SK-N-MC (cell line): ENCODE results near the gene CNGB1.
A peak's percentile ranks its signal among the peaks of the same experiment; 100 is the strongest.

ENCODE experiments used
- DNase-seq: peaks from one replicate; pipeline ENCODE4 v3.0.0-alpha.2; 2011; ENCODE audit warnings: low read depth, low spot score
- H3K27ac ChIP-seq: fragments of 200-600 bp; sonication (generic); 2 replicates; pipeline ENCODE4 v1.5.1; 2016; ENCODE audit warnings: mixed run types
- H3K36me3 ChIP-seq: fragments of 200-600 bp; sonication (generic); 2 replicates; pipeline ENCODE4 v1.6.1; 2017; ENCODE audit warnings: antibody characterized with exemption, low read length, mixed read lengths; ENCODE audit not compliant: insufficient read depth
- H3K4me3 ChIP-seq: fragments of 200-600 bp; sonication (generic); 2 replicates; pipeline ENCODE4 v1.5.1; 2016
- H3K9ac ChIP-seq: fragments of 200-600 bp; sonication (generic); 2 replicates; pipeline ENCODE4 v1.8.0; 2017; ENCODE audit warnings: mixed run types, mixed read lengths; ENCODE audit not compliant: insufficient read length
- H3K9me3 ChIP-seq: fragments of 200-600 bp; sonication (generic); 2 replicates; pipeline ENCODE4 v1.6.1; 2017; ENCODE audit warnings: low read depth, mild to moderate bottlenecking, antibody characterized with exemption, low read length, moderate library complexity, mixed read lengths
- EZH2 ChIP-seq: fragments of 200-600 bp; sonication (generic); IDR thresholded peaks from one replicate; pipeline ENCODE4 v1.6.1; 2017; ENCODE audit warnings: antibody characterized with exemption
- FOXP2 ChIP-seq: optimal IDR thresholded peaks from 2 replicates; pipeline ENCODE3; 2011; ENCODE audit warnings: mild to moderate bottlenecking, moderate library complexity; ENCODE audit not compliant: insufficient read depth; ENCODE audit errors: extremely low read length, control extremely low read depth
- POLR2AphosphoS5 ChIP-seq: IDR thresholded peaks from 2 replicates; pipeline ENCODE4 v1.6.1; 2012; ENCODE audit warnings: mild to moderate bottlenecking, low read depth, low read length, borderline replicate concordance

CNGB1 gene

GRCh38 chr16:57994361-57994760 lies 23.4 kb upstream of the CNGB1 start:
- Histone ChIP-seq H3K9me3 (no peaks in the 10 kb centered on the region), H3K4me3 (no peak overlapping the region), H3K9ac (no peak overlapping the region), H3K36me3 (no peaks in the 10 kb centered on the region), H3K27ac (no peak overlapping the region)
- DNase-seq: no peak
- TF ChIP-seq FOXP2 (no peak), POLR2AphosphoS5 (no peak), EZH2 (no peak)

DNA sequence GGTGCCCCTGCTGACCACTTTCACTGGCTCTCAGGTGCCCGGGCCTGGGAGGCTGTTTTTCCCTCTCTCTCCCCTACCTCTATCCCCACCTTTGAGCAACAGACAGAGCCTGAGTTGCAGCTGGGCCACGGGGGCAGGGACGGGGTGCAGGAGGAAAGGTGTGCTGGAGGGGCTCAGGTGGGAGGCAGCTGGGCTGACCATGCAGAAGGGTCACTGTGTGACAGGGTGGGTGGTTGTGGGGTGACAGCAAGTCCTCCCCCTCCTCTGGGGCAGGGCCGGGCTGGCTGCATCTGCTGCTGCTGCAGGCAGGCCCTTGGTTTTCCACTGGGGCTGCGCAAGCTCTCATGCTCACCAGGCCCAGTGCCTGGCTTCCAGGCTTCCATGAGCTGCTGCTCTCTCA lies 23.0 kb upstream of the CNGB1 start:
- no peak for TF ChIP-seq POLR2AphosphoS5
- no peak for TF ChIP-seq EZH2
- TF ChIP-seq FOXP2: no peak
- Histone ChIP-seq H3K9me3 (no peaks in the 10 kb centered on the region), H3K36me3 (no peaks in the 10 kb centered on the region), H3K4me3 (no peak overlapping the region), H3K27ac (no peak overlapping the region), H3K9ac (no peak overlapping the region)
- DNase-seq: no peak

DNA sequence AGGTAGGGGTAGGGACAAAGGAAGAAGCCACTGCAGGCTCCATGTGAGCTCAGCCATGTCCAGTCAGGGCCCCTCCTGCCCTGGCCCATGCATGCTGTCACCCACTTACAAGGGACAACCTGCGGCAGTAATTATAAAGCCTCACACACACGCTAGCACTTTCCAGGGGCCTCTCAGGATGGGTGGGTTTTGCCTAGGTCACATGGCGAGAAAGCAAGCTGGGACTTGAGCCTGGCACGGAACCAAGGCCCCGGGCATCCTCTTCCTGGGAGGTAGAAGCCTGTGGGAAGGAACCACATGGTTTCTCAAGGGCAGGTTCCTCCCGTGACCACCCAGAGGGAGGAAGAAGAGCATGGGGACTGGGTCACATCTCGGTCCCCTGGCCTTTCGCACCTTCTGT lies 22.5 kb upstream of the CNGB1 start:
- DNase-seq: no peak
- H3K9me3 ChIP-seq: no peaks in the 10 kb centered on the region
- no peak overlapping the region for H3K4me3 ChIP-seq
- TF ChIP-seq POLR2AphosphoS5: no peak
- no peak for TF ChIP-seq EZH2
- no peak for TF ChIP-seq FOXP2
- no peak overlapping the region for H3K9ac ChIP-seq
- H3K27ac ChIP-seq: no peak overlapping the region
- H3K36me3 ChIP-seq: no peaks in the 10 kb centered on the region

- no peak for TF ChIP-seq POLR2AphosphoS5
- TF ChIP-seq EZH2: no peak
- TF ChIP-seq FOXP2: no peak
- Histone ChIP-seq H3K4me3 (no peak overlapping the region), H3K27ac (no peak overlapping the region), H3K9me3 (no peaks in the 10 kb centered on the region), H3K36me3 (no peaks in the 10 kb centered on the region), H3K9ac (no peak overlapping the region)
- DNase-seq: no peak
Measured at GRCh38 chr16:57992084-57992483, 21.2 kb upstream of the CNGB1 start.

- H3K4me3 ChIP-seq: no peak overlapping the region
- H3K9me3 ChIP-seq: no peaks in the 10 kb centered on the region
- no peak overlapping the region for H3K27ac ChIP-seq
- no peak for DNase-seq
- H3K36me3 ChIP-seq: no peaks in the 10 kb centered on the region
- no peak for TF ChIP-seq POLR2AphosphoS5
- no peak for TF ChIP-seq EZH2
- no peak for TF ChIP-seq FOXP2
- H3K9ac ChIP-seq: no peak overlapping the region
Measured at GRCh38 chr16:57991551-57992059, 20.7 kb upstream of the CNGB1 start.

DNA sequence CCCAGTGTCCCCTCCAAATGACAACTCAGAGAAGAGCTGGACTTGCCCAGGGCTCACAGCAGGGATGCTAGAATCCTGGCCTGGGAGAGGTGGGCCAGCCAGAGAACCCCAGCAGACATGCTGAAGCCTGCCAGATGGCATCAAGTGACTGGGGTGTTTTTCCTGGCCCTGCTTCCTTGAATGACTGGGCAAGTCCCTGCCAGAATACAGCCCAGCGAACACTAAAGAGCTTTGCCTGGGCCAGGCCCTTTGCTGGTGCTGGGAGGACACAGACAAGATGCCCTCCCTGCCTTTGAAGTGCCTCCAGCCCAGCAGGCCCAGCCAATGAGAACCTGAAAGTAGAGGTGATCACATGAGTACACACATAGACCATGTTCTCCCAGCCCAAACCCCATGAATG lies 18.0 kb upstream of the CNGB1 start:
- DNase-seq: no peak
- Histone ChIP-seq H3K9me3 (no peaks in the 10 kb centered on the region), H3K4me3 (no peak overlapping the region), H3K27ac (no peak overlapping the region), H3K36me3 (no peaks in the 10 kb centered on the region), H3K9ac (no peak overlapping the region)
- TF ChIP-seq POLR2AphosphoS5: no peak

- no peak for TF ChIP-seq FOXP2
- no peak for TF ChIP-seq POLR2AphosphoS5
- no peak for TF ChIP-seq EZH2
- Histone ChIP-seq H3K36me3 (no peaks in the 10 kb centered on the region), H3K4me3 (no peak overlapping the region)
Measured at GRCh38 chr16:57987441-57988177, 16.7 kb upstream of the CNGB1 start.

DNA sequence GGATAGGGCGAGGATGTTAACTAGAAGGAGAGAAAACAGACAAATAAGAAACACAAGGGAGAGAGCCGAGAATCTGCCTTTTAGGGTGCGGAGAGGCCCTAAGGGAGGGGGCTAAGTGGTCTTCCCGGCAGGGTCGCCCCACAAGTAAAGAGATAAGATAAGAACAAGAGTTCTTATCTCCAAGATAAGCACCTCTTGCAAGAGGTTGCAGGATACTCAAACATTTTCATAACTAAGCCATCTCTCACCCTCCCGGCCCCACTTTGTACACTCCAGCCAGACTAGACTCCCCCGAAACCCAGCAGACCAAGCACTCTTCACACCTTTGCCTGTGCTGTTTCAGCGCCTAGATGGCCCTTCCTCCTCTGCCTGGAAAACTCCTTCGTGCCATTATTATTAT lies 15.3 kb upstream of the CNGB1 start:
- TF ChIP-seq POLR2AphosphoS5 (no peak), FOXP2 (no peak), EZH2 (no peak)
- Histone ChIP-seq H3K36me3 (no peaks in the 10 kb centered on the region), H3K9me3 (no peaks in the 10 kb centered on the region), H3K27ac (no peak overlapping the region), H3K9ac (no peak overlapping the region), H3K4me3 (no peak overlapping the region)
- no peak for DNase-seq

More at GRCh38 chr16:57987441-57988177, 16.7 kb upstream of the CNGB1 start:
- Histone ChIP-seq H3K9me3 (no peaks in the 10 kb centered on the region), H3K9ac (no peak overlapping the region), H3K27ac (no peak overlapping the region)
- DNase-seq: no peak

GRCh38 chr16:57985204-57986181 lies 14.6 kb upstream of the CNGB1 start:
- DNase-seq: no peak
- H3K36me3 ChIP-seq: no peaks in the 10 kb centered on the region
- H3K9me3 ChIP-seq: no peaks in the 10 kb centered on the region
- no peak overlapping the region for H3K27ac ChIP-seq
- H3K9ac ChIP-seq: no peak overlapping the region
- peak overlapping the region; percentile 71 for H3K4me3 ChIP-seq
- TF ChIP-seq FOXP2 (no peak), EZH2 (no peak), POLR2AphosphoS5 (no peak)
